HL-60 (cell line): ENCODE results near the gene PILRB.

Experiments
- CTCF ChIP-seq: IDR thresholded peaks from one replicate; pipeline ENCODE4 v1.5.1; 2011; ENCODE audit warnings: low read length, control low read depth, inconsistent platforms; ENCODE audit not compliant: insufficient read depth
- POLR2AphosphoS5 ChIP-seq: IDR thresholded peaks from 2 replicates; pipeline ENCODE4 v1.6.1; 2012; ENCODE audit warnings: low read depth

DNA sequence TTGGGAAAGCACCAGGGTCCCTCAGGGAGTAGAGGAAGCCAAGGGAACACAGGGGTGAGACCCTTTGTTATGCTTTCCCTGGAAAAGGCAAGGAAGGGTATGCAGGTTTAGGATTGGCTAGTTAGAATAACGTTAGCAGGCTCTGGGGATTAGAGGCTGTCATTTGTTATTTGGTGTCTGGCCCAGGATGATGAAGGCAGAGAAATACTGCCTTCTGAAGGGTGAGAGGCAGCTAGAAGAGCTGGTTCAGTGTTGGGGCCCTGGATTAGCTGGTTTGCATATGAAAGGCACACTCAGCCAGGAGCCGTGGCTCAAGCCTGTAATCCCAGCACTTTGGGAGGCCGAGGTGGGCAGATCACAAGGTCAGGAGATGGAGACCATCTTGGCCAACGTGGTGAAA, 12.4 kb downstream of the PILRB start:
- TF ChIP-seq CTCF (no peak), POLR2AphosphoS5 (no peak)
